HG03135 (cell line): ENCODE measurements around the gene POLR3GL.

Experiments used
- ATAC-seq: cut with Tn5 transposase; IDR thresholded peaks from one replicate; pipeline ENCODE4 v1.9.1; 2021; ENCODE audit warnings: mild to moderate bottlenecking, moderate library complexity; ENCODE audit not compliant: unreplicated experiment

The POLR3GL gene

DNA sequence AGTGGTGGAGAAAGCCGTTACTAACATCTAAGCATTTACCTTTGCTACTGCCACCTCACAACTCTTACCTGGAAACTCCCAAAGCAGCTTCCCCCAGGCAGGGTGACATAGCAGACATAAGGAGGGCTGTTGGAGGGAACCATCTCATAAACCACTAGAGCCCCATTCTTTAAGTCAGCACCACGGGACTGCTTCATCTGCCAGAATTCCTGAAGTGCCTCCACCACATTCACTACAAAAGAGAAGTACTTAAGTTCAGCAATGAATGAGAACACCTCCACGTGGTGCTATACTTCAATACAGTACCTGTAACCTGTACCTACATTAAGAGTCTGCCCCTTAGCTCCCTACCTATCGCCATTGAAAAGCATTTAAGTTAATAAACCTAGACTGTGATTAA, 16.9 kb upstream of the POLR3GL start:
- no peak for ATAC-seq

DNA sequence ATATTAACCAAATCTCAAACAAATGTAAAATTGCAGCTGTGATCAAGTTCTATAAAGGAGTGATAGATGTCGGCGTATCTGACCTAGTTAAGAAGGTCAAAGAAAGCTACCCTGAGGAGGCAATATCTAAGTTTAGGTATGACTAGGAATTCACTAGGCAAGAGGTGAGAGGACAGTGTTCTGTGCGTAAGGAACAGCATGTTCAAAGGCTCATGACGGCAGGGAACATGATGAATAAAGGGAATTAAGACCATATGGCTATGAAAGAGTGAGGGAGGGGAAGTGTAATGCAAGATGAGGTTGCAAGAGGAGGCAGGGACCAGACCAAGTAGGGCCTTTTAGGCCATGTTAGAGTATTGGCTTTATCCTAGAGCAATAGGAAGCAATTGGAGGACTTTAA, 15.3 kb upstream of the POLR3GL start:
- ATAC-seq, result no peak

DNA sequence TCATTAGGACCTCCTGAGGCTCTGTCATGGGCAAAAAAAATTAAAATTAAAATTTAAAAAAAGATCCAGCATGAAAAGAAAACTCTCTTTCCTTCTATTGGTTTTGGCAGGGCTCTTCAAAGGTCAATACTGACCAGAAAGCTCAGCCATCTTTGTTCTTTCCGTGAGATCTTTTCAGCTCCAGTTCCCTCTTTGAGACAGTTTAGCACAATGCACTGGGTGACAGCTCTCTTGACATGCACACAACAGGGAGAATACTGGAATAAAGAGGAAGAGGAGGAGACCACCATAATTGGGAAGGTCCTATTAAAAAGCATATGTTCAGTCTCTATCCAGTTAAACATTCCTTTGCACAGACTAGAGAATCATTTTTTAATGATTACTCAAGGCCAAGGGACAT, 13.0 kb upstream of the POLR3GL start:
- ATAC-seq, result no peak

GRCh38 chr1:145952903-145953302, 11.6 kb upstream of the POLR3GL start:
- ATAC-seq, result no peak

GRCh38 chr1:145953861-145954260, 10.6 kb upstream of the POLR3GL start:
- ATAC-seq, result no peak

- no peak for ATAC-seq
Observed at GRCh38 chr1:145955436-145955835, 9.1 kb upstream of the POLR3GL start.

- no peak for ATAC-seq
Observed at GRCh38 chr1:145956361-145956760, 8.1 kb upstream of the POLR3GL start.

DNA sequence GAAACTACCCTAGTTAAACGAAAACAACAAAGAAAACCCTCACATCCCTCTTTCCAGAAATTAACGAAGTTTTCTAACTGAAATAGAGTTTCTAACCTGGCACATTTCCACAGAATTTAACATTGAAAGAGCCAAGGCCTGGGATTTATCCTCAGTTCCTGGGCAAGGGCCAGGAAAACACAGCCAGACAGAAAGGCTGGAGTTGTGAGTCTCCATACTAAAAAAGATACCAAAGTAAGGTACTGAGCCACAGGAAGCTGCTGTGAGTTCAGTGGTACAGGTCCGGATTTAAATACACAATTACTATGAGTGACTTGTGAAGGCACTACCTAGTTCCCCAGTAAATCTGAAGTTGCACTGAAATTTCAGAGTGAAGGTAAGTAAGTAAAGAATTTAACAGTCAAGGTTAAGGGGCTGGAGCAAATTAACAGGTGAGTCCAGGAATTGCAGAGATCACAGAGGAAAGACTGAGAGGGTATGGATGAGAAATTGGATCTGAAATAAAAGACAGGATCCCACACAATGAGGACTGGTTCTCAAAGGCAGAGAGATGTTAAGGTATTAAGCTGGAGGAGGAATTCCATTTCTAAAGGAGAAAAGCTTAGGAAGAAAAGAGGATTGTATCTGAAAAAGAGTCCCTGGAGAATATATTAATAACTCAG, 7.6 kb upstream of the POLR3GL start:
- ATAC-seq, result no peak

DNA sequence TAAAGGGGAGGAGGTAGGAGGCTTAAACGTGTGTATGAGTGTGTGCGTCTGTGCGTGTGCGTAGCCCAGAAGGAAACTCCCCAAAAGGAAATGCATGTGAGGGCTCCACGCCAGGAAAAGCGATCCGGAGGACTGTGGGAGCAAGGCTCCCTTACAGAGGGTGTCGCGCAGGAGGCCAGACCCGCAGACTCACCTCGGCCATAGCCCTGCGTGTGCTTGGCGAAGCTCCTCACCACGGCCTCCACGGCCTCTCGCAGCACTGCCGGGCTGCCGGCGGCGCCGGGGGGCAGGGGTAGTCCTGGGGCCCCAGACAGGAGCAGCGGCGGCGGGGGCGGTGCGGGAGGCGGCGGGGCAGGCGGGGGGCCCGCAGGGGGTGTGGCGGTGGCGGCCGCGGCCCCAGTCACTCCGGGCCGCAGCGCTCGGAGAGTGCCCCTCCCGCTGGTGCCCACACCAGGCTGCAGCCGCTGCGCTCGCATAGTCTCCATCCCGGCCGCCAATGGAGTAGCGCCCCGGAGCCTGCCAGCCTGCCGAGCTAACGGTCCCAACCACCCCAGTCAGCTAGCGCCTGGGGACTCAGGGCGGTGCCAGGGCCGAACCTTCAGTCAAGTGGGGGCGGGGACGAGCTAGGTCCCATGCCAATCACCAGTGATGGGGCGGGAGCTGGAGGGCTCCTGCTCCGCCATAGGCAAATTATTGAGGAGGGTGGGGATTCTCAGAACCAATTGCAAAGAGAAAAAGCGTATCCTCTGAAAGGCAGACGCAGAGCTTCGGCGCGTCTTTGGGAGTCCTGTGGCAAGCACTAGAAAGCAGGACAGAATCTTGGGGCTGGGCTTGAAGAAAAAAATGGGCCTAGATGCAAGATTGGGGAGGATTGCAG, 6.8 kb upstream of the POLR3GL start, which contains the start of gene LIX1L:
Gene LIX1L (minus strand): TSS at position 575 of the 877 bp plus-strand sequence. CDS start 90 bp downstream, at position 485.
- ATAC-seq, result peak; percentile 83

DNA sequence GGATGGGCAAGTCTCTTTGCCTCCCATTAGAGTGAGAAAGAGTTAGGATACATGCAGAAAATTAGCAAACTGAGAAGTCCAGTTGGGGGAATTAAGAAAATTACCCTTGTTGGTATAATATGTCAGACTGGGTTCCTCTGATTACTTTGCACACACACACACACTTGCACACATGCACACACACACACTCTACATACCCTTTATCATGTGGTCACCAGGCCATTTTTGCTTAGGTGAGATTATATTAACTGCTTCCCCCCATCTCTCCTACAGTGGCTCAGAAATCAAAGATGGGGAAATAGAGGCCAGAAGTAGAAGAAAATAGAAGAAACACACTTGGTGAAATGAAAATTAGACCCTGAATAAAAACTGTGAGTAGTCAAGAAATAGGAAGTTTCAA, 5.8 kb upstream of the POLR3GL start:
- ATAC-seq, result no peak

DNA sequence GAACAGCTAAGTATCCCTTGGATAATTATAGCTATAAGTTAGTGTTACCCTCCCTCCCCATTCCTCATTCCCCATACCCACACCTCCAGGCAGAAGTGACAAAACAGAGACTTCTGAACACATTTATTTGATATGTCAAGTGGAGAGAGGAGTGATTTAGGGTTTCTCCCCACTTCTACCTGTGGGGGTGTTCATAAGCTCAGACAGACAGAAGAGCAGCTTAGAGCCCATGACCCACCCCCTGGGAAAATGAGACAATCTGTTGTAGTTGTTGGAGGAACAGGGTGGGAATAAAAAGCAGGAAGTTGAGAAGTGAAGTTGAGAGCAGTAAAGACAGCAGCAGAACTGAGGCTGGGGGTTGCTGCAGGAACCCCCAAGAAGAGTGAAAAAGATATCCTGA, 5.2 kb upstream of the POLR3GL start:
- no peak for ATAC-seq

DNA sequence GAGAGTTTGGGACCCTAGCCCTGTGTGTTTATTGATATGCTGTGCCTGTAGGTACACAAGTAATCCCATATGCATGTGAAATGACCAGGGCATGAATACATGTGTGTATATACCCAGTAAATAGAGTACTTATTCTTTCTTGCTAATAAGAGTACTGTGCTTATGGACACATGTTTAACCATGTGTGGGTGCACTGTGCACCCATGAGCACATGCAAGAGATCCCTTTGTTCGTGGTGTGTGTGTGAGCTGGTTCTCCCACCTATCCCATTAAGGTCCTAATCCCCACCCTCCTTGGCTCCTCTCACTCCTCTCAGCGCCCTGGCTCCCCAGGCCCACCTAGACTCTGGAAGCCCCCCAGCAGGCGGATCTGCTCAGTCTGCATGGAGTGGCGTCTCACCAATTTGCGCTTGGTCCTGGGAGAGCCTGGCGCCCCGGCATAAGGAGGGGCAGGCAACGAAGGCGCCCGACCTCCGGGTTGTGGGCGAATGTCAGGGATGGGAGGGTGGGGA, 4.5 kb upstream of the POLR3GL start:
- ATAC-seq, result no peak

- ATAC-seq, result no peak
Observed at GRCh38 chr1:145960468-145961108, 3.9 kb upstream of the POLR3GL start.

GRCh38 chr1:145961109-145961424, 3.4 kb upstream of the POLR3GL start:
- no peak for ATAC-seq

DNA sequence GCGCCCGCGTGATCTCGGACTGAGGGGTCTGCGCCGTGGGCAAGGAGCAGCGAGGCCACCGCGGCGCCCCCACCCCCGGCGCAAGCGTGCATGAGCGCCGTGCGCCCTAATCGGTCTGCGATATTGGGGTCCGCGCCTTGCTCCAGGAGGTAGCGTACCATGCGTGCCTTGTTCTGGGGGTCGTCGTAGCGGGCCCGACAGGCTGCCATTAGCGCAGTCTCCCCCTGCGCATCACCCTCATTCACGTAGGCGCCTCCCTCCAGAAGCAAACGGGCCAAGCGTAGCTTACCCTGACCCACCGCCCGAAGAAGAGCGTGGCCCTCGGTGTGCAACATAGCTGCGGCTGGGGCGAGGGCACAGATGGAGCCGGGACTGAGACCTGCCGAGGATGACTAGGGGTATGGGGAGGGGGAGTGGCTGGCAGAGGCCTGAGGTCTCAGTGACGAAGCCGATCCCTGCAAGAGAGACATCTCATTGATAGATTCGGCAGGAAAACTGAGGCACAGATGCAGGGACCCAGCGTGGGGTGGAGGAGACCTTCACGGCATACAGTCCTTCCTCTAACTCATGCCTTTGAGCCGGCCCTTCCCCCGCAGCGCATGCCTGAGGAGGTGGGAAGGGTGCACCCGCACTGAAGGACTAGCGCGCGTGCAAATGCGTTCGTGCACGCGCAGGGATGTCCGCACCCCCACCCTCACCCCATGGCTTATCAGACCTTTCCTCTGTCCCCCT, 2.9 kb upstream of the POLR3GL start:
- ATAC-seq, result no peak

GRCh38 chr1:145962157-145963102, 2.1 kb upstream of the POLR3GL start:
- ATAC-seq, result no peak

- no peak for ATAC-seq
Observed at GRCh38 chr1:145963265-145964019, 1.0 kb upstream of the POLR3GL start.

- ATAC-seq, result no peak
Observed at GRCh38 chr1:145965119-145965744, 742 bp downstream of the POLR3GL start.

- no peak for ATAC-seq
Observed at GRCh38 chr1:145967288-145967687, 2.8 kb downstream of the POLR3GL start.
